ENCODE data around the gene KLK8. TPM values are rescaled to one million over a fixed set of nuclear protein-coding genes. Genes with fewer than 3 reads are reported as not detected.

Gene KLK8
- total and polyA plus RNA-seq, 2 of the 13 experiments (the other 11 are each of a cell fraction or from before 2014, with no cell fraction given), result not detected

DNA sequence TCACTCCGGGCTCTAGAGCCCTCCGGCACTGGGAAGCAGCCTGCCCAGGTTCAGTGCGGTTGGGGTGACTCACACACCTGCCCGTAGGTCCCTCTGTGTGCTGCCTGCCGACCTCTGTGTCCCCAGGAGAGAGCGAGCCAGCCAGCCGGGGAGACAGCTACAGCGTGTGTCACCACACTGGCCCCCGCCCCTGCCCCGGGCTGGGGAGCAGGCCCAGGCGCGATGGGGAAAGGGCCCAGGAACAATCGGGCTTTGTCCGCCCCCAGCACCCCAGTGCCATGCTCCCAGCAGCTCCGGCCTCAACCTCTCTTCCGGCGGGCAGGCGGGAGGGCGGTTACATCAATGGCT, 32.0 kb downstream of the KLK8 start, which contains the start of gene KLK6 (continued):
- TF ChIP-seq, protein P1, sequence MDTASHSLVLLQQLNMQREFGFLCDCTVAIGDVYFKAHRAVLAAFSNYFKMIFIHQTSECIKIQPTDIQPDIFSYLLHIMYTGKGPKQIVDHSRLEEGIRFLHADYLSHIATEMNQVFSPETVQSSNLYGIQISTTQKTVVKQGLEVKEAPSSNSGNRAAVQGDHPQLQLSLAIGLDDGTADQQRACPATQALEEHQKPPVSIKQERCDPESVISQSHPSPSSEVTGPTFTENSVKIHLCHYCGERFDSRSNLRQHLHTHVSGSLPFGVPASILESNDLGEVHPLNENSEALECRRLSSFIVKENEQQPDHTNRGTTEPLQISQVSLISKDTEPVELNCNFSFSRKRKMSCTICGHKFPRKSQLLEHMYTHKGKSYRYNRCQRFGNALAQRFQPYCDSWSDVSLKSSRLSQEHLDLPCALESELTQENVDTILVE (CRISPR knock-in tag; IDR thresholded peaks at IDR 0.05), result no peak
- no peak for TF ChIP-seq NFE2 (CRISPR knock-in tag; IDR thresholded peaks at IDR 0.05)
- TF ChIP-seq ZNF33A (CRISPR knock-in tag; IDR thresholded peaks at IDR 0.05; ENCODE audit: borderline replicate concordance), result no peak
- TF ChIP-seq, protein P2, sequence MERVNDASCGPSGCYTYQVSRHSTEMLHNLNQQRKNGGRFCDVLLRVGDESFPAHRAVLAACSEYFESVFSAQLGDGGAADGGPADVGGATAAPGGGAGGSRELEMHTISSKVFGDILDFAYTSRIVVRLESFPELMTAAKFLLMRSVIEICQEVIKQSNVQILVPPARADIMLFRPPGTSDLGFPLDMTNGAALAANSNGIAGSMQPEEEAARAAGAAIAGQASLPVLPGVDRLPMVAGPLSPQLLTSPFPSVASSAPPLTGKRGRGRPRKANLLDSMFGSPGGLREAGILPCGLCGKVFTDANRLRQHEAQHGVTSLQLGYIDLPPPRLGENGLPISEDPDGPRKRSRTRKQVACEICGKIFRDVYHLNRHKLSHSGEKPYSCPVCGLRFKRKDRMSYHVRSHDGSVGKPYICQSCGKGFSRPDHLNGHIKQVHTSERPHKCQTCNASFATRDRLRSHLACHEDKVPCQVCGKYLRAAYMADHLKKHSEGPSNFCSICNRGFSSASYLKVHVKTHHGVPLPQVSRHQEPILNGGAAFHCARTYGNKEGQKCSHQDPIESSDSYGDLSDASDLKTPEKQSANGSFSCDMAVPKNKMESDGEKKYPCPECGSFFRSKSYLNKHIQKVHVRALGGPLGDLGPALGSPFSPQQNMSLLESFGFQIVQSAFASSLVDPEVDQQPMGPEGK (CRISPR knock-in tag; IDR thresholded peaks at IDR 0.05), result peak; percentile 65
- TF ChIP-seq SRSF1 (optimal IDR thresholded peaks at IDR 0.05; ENCODE audit: low read depth, low read length), result peak; percentile 27
- TF ChIP-seq, protein P3, sequence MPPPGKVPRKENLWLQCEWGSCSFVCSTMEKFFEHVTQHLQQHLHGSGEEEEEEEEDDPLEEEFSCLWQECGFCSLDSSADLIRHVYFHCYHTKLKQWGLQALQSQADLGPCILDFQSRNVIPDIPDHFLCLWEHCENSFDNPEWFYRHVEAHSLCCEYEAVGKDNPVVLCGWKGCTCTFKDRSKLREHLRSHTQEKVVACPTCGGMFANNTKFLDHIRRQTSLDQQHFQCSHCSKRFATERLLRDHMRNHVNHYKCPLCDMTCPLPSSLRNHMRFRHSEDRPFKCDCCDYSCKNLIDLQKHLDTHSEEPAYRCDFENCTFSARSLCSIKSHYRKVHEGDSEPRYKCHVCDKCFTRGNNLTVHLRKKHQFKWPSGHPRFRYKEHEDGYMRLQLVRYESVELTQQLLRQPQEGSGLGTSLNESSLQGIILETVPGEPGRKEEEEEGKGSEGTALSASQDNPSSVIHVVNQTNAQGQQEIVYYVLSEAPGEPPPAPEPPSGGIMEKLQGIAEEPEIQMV (CRISPR knock-in tag; IDR thresholded peaks at IDR 0.05; ENCODE audit: low read depth), result no peak
- TF ChIP-seq HNRNPL (IDR thresholded peaks at IDR 0.05; ENCODE audit: low read depth, low read length), result peak; percentile 63; the same call in 1 of the 2 replicates
- no peak for TF ChIP-seq KAT2B (IDR thresholded peaks at IDR 0.05; ENCODE audit: borderline replicate concordance, low read depth, low read length)
- no peak for TF ChIP-seq SOX13 (IDR thresholded peaks at IDR 0.05)
- peak in 1 of 2 experiments; percentile 22; a peak in 1 of 4 replicates for TF ChIP-seq SOX13 (CRISPR knock-in tag; conservative IDR thresholded peaks at IDR 0.05 in 1 of 2, IDR thresholded peaks at IDR 0.05 in 1 of 2)
- no peak for TF ChIP-seq ZNF841 (CRISPR knock-in tag; IDR thresholded peaks at IDR 0.05; ENCODE audit: borderline replicate concordance)
- TF ChIP-seq GABPB1 (CRISPR knock-in tag; IDR thresholded peaks at IDR 0.05), result peak; percentile 60; the same call in 1 of the 2 replicates
- TF ChIP-seq ASH2L (IDR thresholded peaks at IDR 0.05; ENCODE audit: insufficient read length, low read depth, low read length), result no peak
- TF ChIP-seq, protein P4, sequence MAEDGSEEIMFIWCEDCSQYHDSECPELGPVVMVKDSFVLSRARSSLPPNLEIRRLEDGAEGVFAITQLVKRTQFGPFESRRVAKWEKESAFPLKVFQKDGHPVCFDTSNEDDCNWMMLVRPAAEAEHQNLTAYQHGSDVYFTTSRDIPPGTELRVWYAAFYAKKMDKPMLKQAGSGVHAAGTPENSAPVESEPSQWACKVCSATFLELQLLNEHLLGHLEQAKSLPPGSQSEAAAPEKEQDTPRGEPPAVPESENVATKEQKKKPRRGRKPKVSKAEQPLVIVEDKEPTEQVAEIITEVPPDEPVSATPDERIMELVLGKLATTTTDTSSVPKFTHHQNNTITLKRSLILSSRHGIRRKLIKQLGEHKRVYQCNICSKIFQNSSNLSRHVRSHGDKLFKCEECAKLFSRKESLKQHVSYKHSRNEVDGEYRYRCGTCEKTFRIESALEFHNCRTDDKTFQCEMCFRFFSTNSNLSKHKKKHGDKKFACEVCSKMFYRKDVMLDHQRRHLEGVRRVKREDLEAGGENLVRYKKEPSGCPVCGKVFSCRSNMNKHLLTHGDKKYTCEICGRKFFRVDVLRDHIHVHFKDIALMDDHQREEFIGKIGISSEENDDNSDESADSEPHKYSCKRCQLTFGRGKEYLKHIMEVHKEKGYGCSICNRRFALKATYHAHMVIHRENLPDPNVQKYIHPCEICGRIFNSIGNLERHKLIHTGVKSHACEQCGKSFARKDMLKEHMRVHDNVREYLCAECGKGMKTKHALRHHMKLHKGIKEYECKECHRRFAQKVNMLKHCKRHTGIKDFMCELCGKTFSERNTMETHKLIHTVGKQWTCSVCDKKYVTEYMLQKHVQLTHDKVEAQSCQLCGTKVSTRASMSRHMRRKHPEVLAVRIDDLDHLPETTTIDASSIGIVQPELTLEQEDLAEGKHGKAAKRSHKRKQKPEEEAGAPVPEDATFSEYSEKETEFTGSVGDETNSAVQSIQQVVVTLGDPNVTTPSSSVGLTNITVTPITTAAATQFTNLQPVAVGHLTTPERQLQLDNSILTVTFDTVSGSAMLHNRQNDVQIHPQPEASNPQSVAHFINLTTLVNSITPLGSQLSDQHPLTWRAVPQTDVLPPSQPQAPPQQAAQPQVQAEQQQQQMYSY (CRISPR knock-in tag; IDR thresholded peaks at IDR 0.05), result no peak
- TF ChIP-seq RXRA (CRISPR knock-in tag; IDR thresholded peaks at IDR 0.05), result peak; percentile 16; the same call in 1 of the 2 replicates
- no peak for TF ChIP-seq TBX3 (IDR thresholded peaks at IDR 0.05; ENCODE audit: borderline replicate concordance)
- no peak for TF ChIP-seq ZNF484 (CRISPR knock-in tag; IDR thresholded peaks at IDR 0.05; ENCODE audit: borderline replicate concordance, low read depth)
- TF ChIP-seq, protein P5, sequence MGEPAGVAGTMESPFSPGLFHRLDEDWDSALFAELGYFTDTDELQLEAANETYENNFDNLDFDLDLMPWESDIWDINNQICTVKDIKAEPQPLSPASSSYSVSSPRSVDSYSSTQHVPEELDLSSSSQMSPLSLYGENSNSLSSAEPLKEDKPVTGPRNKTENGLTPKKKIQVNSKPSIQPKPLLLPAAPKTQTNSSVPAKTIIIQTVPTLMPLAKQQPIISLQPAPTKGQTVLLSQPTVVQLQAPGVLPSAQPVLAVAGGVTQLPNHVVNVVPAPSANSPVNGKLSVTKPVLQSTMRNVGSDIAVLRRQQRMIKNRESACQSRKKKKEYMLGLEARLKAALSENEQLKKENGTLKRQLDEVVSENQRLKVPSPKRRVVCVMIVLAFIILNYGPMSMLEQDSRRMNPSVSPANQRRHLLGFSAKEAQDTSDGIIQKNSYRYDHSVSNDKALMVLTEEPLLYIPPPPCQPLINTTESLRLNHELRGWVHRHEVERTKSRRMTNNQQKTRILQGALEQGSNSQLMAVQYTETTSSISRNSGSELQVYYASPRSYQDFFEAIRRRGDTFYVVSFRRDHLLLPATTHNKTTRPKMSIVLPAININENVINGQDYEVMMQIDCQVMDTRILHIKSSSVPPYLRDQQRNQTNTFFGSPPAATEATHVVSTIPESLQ (CRISPR knock-in tag; conservative IDR thresholded peaks at IDR 0.05), result no peak

Data from HepG2 (cell line).